ENCODE results near the gene NRM. TPM values are rescaled to one million over a fixed set of nuclear protein-coding genes. Genes with fewer than 3 reads are reported as not detected.

The NRM gene
- total RNA-seq, 2 experiments from 2014 or later, result 18.6 to 36.7 TPM

GRCh38 chr6:30681766-30682142 lies 9.0 kb downstream of the NRM start:
- POLR2A ChIA-PET, result interaction anchor here (1.0 to 2.1 kb wide), 5 partner anchors 9 to 202 kb away, joined by 3 to 5 read pairs (median 4); partner anchors contain the start of genes C6orf136, DDR1 and DHX16
- Histone ChIP-seq H3K36me3 (ENCODE audit: insufficient read depth, low read length) (peaks cover 92% of the 10 kb centered on the region), H2AFZ (ENCODE audit: low read length) (no peak overlapping the region), H3K9me3 (ENCODE audit: low read length) (no peaks in the 10 kb centered on the region), H3K4me3 (ENCODE audit: low read depth, low read length, poor library complexity, severe bottlenecking) (peak overlapping the region; percentile 95), H3K9me2 (ENCODE audit: insufficient read depth, low read length) (no peaks in the 10 kb centered on the region), H3K4me2 (ENCODE audit: low read length) (peak overlapping the region; percentile 99), H3K27ac (ENCODE audit: low read depth, low read length, poor library complexity, severe bottlenecking) (peak overlapping the region; percentile 95), H3K4me1 (ENCODE audit: insufficient read depth, low read length, poor library complexity, severe bottlenecking) (peaks cover 30% of the 10 kb centered on the region), H3K79me2 (ENCODE audit: insufficient read depth, low read depth, low read length) (peaks cover 93% of the 10 kb centered on the region), H4K20me1 (ENCODE audit: insufficient read depth, low read length) (peaks cover 17% of the 10 kb centered on the region; the same call in 1 of the 2 replicates)
- TF ChIP-seq EZH2phosphoT487 (IDR thresholded peaks at IDR 0.05; ENCODE audit: borderline replicate concordance, low read depth, low read length) (no peak), CTCF (conservative IDR thresholded peaks at IDR 0.05; ENCODE audit: low read length) (no peak)
- CTCF ChIA-PET (ENCODE audit: unreplicated experiment), result interaction anchor here (0.6 to 1.0 kb wide), 3 partner anchors 26 to 49 kb away, joined by 3 to 4 read pairs (median 3); partner anchors contain the start of gene MDC1
- BruUV-seq (replicated peaks), result no TSS peak
- DNase-seq (ENCODE audit: low spot score), result peak; percentile 20
- intact Hi-C loops (cut with micrococcal nuclease; ENCODE audit: unreplicated experiment), result loop anchor here (1.0 to 10.0 kb wide), 2 partner anchors 40 to 813 kb away; partner anchors contain the start of gene MICB

GRCh38 chr6:30679765-30680535 lies 10.8 kb downstream of the NRM start:
- ChIA-PET POLR2A (interaction anchor here (0.6 to 2.1 kb wide), 6 partner anchors 8 to 65 kb away, joined by 3 to 12 read pairs (median 4); partner anchors contain the start of gene TUBB), CTCF (ENCODE audit: unreplicated experiment) (interaction anchor here (0.6 to 1.2 kb wide), 7 partner anchors 9 to 51 kb away, joined by 3 to 10 read pairs (median 5); no protein-coding TSS in a partner anchor)
- peaks cover 89% of the 10 kb centered on the region for H3K36me3 ChIP-seq (ENCODE audit: insufficient read depth, low read length)
- H2AFZ ChIP-seq (ENCODE audit: low read length), result no peak overlapping the region
- peak overlapping the region; percentile 95 for H3K4me3 ChIP-seq (ENCODE audit: low read depth, low read length, poor library complexity, severe bottlenecking)
- peaks cover 30% of the 10 kb centered on the region for H3K4me1 ChIP-seq (ENCODE audit: insufficient read depth, low read length, poor library complexity, severe bottlenecking)
- H3K27ac ChIP-seq (ENCODE audit: low read depth, low read length, poor library complexity, severe bottlenecking), result peak overlapping the region; percentile 78
- H4K20me1 ChIP-seq (ENCODE audit: insufficient read depth, low read length), result peaks cover 15% of the 10 kb centered on the region; the same call in 1 of the 2 replicates
- intact Hi-C loops (cut with micrococcal nuclease; ENCODE audit: unreplicated experiment), result loop anchor here (1.0 to 10.0 kb wide), 5 partner anchors 8 to 815 kb away; partner anchors contain the start of genes DDR1 and MICB
- H3K9me3 ChIP-seq (ENCODE audit: low read length), result no peaks in the 10 kb centered on the region
- H3K4me2 ChIP-seq (ENCODE audit: low read length), result peak overlapping the region; percentile 99
- BruUV-seq (replicated peaks), result no TSS peak
- TF ChIP-seq CTCF (conservative IDR thresholded peaks at IDR 0.05; ENCODE audit: low read length), result no peak
- no peak for TF ChIP-seq EZH2phosphoT487 (IDR thresholded peaks at IDR 0.05; ENCODE audit: borderline replicate concordance, low read depth, low read length)
- DNase-seq (ENCODE audit: low spot score), result peak; percentile 24
- H3K9me2 ChIP-seq (ENCODE audit: insufficient read depth, low read length), result no peaks in the 10 kb centered on the region
- H3K79me2 ChIP-seq (ENCODE audit: insufficient read depth, low read depth, low read length), result peaks cover 77% of the 10 kb centered on the region
